Naive thymus-derived CD4-positive, alpha-beta T cell (primary cell): ENCODE data around the gene CSNK1G2. TPM values are rescaled to one million over a fixed set of nuclear protein-coding genes. Genes with fewer than 3 reads are reported as not detected.

ENCODE experiments used
- ATAC-seq: fragments of 150-1000 bp; cut with Tn5 transposase; 2 replicates; pipeline ENCODE4 v1.10.0; 2021; ENCODE audit warnings: mild to moderate bottlenecking, moderate library complexity
- CTCF ChIA-PET: fragments of 350-600 bp; sonication (Branson Sonifier 250); formaldehyde crosslinking; loops from one replicate; lab custom pipeline; 2021; ENCODE audit warnings: antibody characterized with exemption; lab: Charles Lee
- POLR2A ChIA-PET: fragments of 350-600 bp; sonication (Branson Sonifier 250); formaldehyde crosslinking; loops from one replicate; lab custom pipeline; 2021; ENCODE audit warnings: antibody characterized with exemption, inconsistent platforms; lab: Charles Lee
- DNase-seq, 9 donors: peaks; one replicate each; pipeline versions ENCODE4 v3.0.0 to v3.0.0-alpha.2; 2020 to 2022; ENCODE audit warnings: mixed read lengths in 1 of 9
- H3K27ac ChIP-seq: one replicate; pipeline ENCODE4 v1.7.0; 2013; ENCODE audit warnings: mild to moderate bottlenecking, low read depth, low read length, moderate library complexity
- H3K27me3 ChIP-seq, 2 donors: one replicate each; pipeline ENCODE4 v1.7.0; 2013; ENCODE audit warnings: low read length in 2 of 2, mild to moderate bottlenecking in 2 of 2, moderate library complexity in 2 of 2; ENCODE audit not compliant: control insufficient read depth in 2 of 2, insufficient read depth in 2 of 2
- H3K36me3 ChIP-seq, 3 experiments: 1 replicate in 2 of 3; 2 replicates in 1 of 3; pipeline ENCODE4 v1.7.0; 2013; ENCODE audit warnings: low read length in 3 of 3, mild to moderate bottlenecking in 3 of 3, moderate library complexity in 1 of 3; ENCODE audit not compliant: insufficient read depth in 3 of 3, control insufficient read depth in 2 of 3
- H3K4me1 ChIP-seq, 2 donors: one replicate each; pipeline ENCODE4 v1.7.0; 2013; ENCODE audit warnings: low read length in 2 of 2, mild to moderate bottlenecking in 2 of 2, moderate library complexity in 1 of 2; ENCODE audit not compliant: control insufficient read depth in 2 of 2, insufficient read depth in 2 of 2
- H3K4me3 ChIP-seq: 2 replicates; pipeline ENCODE4 v1.7.0; 2013; ENCODE audit warnings: mild to moderate bottlenecking, low read length
- H3K9me3 ChIP-seq, 3 experiments: 1 replicate in 2 of 3; 2 replicates in 1 of 3; pipeline ENCODE4 v1.7.0; 2013; ENCODE audit warnings: low read length in 3 of 3; ENCODE audit not compliant: control insufficient read depth in 2 of 3
- H3K27ac Mint-ChIP-seq, 9 donors: one replicate each; pipeline ENCODE4 v1.8.0; 2020 to 2022; ENCODE audit warnings: mixed read lengths in 9 of 9, mild to moderate bottlenecking in 8 of 9, moderate library complexity in 5 of 9, inconsistent platforms in 2 of 9
- H3K27me3 Mint-ChIP-seq, 5 donors: one replicate each; pipeline ENCODE4 v1.8.0; 2021 to 2022; ENCODE audit warnings: mixed read lengths in 5 of 5, mild to moderate bottlenecking in 1 of 5
- H3K36me3 Mint-ChIP-seq, 5 donors: one replicate each; pipeline ENCODE4 v1.8.0; 2020 to 2022; ENCODE audit warnings: mixed read lengths in 5 of 5, mild to moderate bottlenecking in 3 of 5, inconsistent platforms in 1 of 5
- H3K4me1 Mint-ChIP-seq, 7 donors: one replicate each; pipeline ENCODE4 v1.8.0; 2020 to 2022; ENCODE audit warnings: mixed read lengths in 7 of 7, mild to moderate bottlenecking in 3 of 7, inconsistent platforms in 1 of 7
- H3K4me3 Mint-ChIP-seq, 10 donors: one replicate each; pipeline ENCODE4 v1.8.0; 2020 to 2022; ENCODE audit warnings: mild to moderate bottlenecking in 10 of 10, mixed read lengths in 10 of 10, moderate library complexity in 6 of 10, inconsistent platforms in 2 of 10
- H3K9me3 Mint-ChIP-seq, 11 donors: one replicate each; pipeline ENCODE4 v1.8.0; 2020 to 2022; ENCODE audit warnings: mixed read lengths in 11 of 11, mild to moderate bottlenecking in 4 of 11, inconsistent platforms in 1 of 11, moderate library complexity in 1 of 11
- intact Hi-C, 2 donors: fragments of 100-400 bp; cut with micrococcal nuclease; formaldehyde crosslinking; loops; one replicate each; pipeline ENCODE4 v1.15.1; 2023
- polyA plus RNA-seq, 2 donors: library from polyadenylated mRNA; unstranded; fragments of 300-500 nt; fragmentation: Illumina TruSeq; gene quantifications; one replicate each; pipeline ENCODE4 v1.2.3, GENCODE V29; 2021
- total RNA-seq, 6 experiments: library from RNA in 5 of 6; stranded (reverse) in 5 of 6; gene quantifications; 1 replicate in 5 of 6; 2 replicates in 1 of 6; pipeline ENCODE4 v1.2.3 and lab custom pipeline; 2021 to 2026

Gene CSNK1G2
- total and polyA plus RNA-seq, 7 experiments from 2014 or later: 18.1 to 145 (median 115) TPM

DNA sequence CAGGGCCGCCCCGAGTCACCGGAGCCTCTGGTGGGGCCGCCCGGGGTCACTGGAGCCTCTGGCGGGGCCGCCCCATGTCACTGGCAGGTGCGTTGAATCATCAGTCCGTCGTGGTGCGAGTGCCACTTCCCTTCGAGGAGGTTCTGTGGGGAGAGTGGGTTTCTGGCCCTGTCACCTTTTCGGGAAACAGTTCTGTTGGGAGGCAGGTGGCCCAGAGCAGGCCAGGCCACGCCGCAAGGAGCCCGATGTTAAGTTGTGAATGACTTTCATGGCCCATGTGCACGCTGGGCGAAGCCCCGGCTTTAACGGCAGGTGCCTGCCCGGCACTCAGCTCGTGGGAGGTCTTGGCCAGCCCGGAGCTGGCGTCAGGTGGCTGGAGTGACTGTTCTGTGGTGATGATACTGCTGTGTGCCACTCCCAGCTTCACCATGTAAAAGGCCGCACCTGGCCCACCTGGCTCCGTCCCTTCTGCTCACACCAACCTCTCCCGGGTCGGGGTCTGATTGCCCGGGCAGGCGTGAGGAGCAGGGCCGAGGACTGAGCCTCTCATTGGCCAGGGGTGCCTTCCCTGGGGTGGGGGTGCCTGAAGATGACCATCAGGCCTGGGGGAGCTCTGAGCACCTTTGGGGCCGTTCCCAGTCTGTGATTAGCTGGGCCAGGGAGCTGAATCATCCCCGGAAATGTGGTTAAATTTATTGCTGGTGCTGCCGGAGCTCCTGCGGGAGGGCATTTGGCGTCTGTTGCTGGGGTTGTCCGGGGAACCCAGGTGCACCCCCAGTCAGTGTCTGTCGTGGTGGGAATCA lies 29.2 kb downstream of the CSNK1G2 start:
- Mint-ChIP-seq H3K4me3 (no peak overlapping the region), H3K27ac (peak overlapping the region in 1 of 9 donors; percentile 69), H3K36me3 (peaks cover 0 to 9% (median 0%) of the 10 kb centered on the region in 5 donors), H3K27me3 (no peaks in the 10 kb centered on the region), H3K4me1 (peaks cover 15 to 32% (median 25%) of the 10 kb centered on the region in 7 donors), H3K9me3 (no peaks in the 10 kb centered on the region)
- no peak for ATAC-seq
- Histone ChIP-seq H3K36me3 (peaks cover 0 to 46% (median 9%) of the 10 kb centered on the region in 3 experiments), H3K9me3 (no peaks in the 10 kb centered on the region), H3K4me3 (no peak overlapping the region), H3K27ac (no peak overlapping the region), H3K4me1 (peaks cover 0 to 15% of the 10 kb centered on the region in 2 donors), H3K27me3 (no peaks in the 10 kb centered on the region)
- no peak for DNase-seq
- ChIA-PET POLR2A (interaction anchor here (1.5 kb wide), 1 partner anchor 9 kb away, joined by 3 read pairs; no protein-coding TSS in a partner anchor), CTCF (no interaction called here)
- intact Hi-C loops: no loop called here

GRCh38 chr19:1970806-1971502 lies 30.0 kb downstream of the CSNK1G2 start:
- POLR2A ChIA-PET: no interaction called here
- Histone ChIP-seq H3K4me1 (peaks cover 0 to 15% of the 10 kb centered on the region in 2 donors), H3K36me3 (peaks cover 0 to 54% (median 9%) of the 10 kb centered on the region in 3 experiments), H3K4me3 (no peak overlapping the region), H3K27ac (no peak overlapping the region), H3K27me3 (no peaks in the 10 kb centered on the region), H3K9me3 (no peaks in the 10 kb centered on the region)
- peaks cover 0 to 10% (median 0%) of the 10 kb centered on the region in 5 donors for H3K36me3 Mint-ChIP-seq
- no peaks in the 10 kb centered on the region for H3K27me3 Mint-ChIP-seq
- no peak overlapping the region for H3K4me3 Mint-ChIP-seq
- DNase-seq (no peak), ATAC-seq (no peak)
- no peaks in the 10 kb centered on the region for H3K9me3 Mint-ChIP-seq
- H3K4me1 Mint-ChIP-seq: peaks cover 14 to 26% (median 23%) of the 10 kb centered on the region in 7 donors
- intact Hi-C loops: no loop called here
- CTCF ChIA-PET: no interaction called here
- H3K27ac Mint-ChIP-seq: peak overlapping the region in 1 of 9 donors; percentile 69

- Mint-ChIP-seq H3K36me3 (peaks cover 0 to 10% (median 0%) of the 10 kb centered on the region in 5 donors), H3K27ac (peak overlapping the region in 1 of 9 donors; percentile 74), H3K27me3 (no peaks in the 10 kb centered on the region), H3K4me3 (no peak overlapping the region), H3K4me1 (peaks cover 4 to 15% (median 11%) of the 10 kb centered on the region in 7 donors), H3K9me3 (no peaks in the 10 kb centered on the region)
- DNase-seq: no peak
- Histone ChIP-seq H3K9me3 (no peaks in the 10 kb centered on the region), H3K4me1 (no peaks in the 10 kb centered on the region), H3K27me3 (no peaks in the 10 kb centered on the region), H3K4me3 (no peak overlapping the region), H3K36me3 (peaks cover 0 to 76% (median 9%) of the 10 kb centered on the region in 3 experiments), H3K27ac (no peak overlapping the region)
- ATAC-seq: no peak
- ChIA-PET POLR2A (interaction anchor here (0.6 kb wide), 1 partner anchor 203 kb away, joined by 3 read pairs; no protein-coding TSS in a partner anchor), CTCF (no interaction called here)
- intact Hi-C loops: no loop called here
Measured at GRCh38 chr19:1974381-1975161, 33.6 kb downstream of the CSNK1G2 start.

- H3K4me3 Mint-ChIP-seq: peak overlapping the region in 1 of 10 donors; percentile 12
- no peaks in the 10 kb centered on the region for H3K27me3 Mint-ChIP-seq
- CTCF ChIA-PET: no interaction called here
- intact Hi-C loops: no loop called here
- peaks cover 4 to 15% (median 11%) of the 10 kb centered on the region in 7 donors for H3K4me1 Mint-ChIP-seq
- peaks cover 0 to 9% (median 0%) of the 10 kb centered on the region in 5 donors for H3K36me3 Mint-ChIP-seq
- Histone ChIP-seq H3K9me3 (no peaks in the 10 kb centered on the region), H3K27ac (no peak overlapping the region), H3K4me1 (no peaks in the 10 kb centered on the region), H3K36me3 (peaks cover 0 to 76% (median 6%) of the 10 kb centered on the region in 3 experiments), H3K4me3 (no peak overlapping the region), H3K27me3 (no peaks in the 10 kb centered on the region)
- POLR2A ChIA-PET: interaction anchor here (0.6 kb wide), 1 partner anchor 202 kb away, joined by 3 read pairs; no protein-coding TSS in a partner anchor
- H3K9me3 Mint-ChIP-seq: no peaks in the 10 kb centered on the region
- ATAC-seq: no peak
- no peak for DNase-seq
- H3K27ac Mint-ChIP-seq: no peak overlapping the region
Measured at GRCh38 chr19:1975162-1975480, 34.1 kb downstream of the CSNK1G2 start.

DNA sequence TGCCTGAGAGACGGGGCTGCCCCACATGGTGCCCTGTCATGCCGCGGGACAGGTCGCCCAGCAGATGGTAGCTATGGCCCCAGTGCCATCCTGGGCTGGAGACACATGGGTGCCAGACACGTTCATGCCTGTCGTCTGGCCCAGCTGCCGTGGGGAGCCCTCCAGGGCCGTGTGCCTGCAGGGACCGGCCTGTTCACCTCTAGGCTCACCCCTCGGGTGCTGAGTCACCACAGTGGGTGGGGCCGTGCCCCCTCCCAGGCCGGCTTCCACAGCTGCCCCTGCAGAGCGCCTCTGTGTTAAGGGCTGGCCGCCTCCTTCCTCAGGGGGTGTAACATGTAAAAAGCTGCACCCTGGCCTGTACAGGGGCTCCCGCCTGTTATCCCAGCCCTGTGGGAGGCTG lies 36.1 kb downstream of the CSNK1G2 start:
- Mint-ChIP-seq H3K4me3 (no peak overlapping the region), H3K27me3 (no peaks in the 10 kb centered on the region), H3K4me1 (peaks cover 3 to 13% (median 9%) of the 10 kb centered on the region in 7 donors), H3K36me3 (peaks cover 0 to 17% (median 3%) of the 10 kb centered on the region in 5 donors), H3K27ac (no peak overlapping the region), H3K9me3 (no peaks in the 10 kb centered on the region)
- Histone ChIP-seq H3K27me3 (no peaks in the 10 kb centered on the region), H3K4me1 (no peaks in the 10 kb centered on the region), H3K36me3 (peaks cover 0 to 82% (median 3%) of the 10 kb centered on the region in 3 experiments), H3K27ac (no peak overlapping the region), H3K4me3 (no peak overlapping the region), H3K9me3 (no peaks in the 10 kb centered on the region)
- intact Hi-C loops: no loop called here
- ChIA-PET CTCF (no interaction called here), POLR2A (no interaction called here)
- ATAC-seq: no peak
- DNase-seq: no peak

DNA sequence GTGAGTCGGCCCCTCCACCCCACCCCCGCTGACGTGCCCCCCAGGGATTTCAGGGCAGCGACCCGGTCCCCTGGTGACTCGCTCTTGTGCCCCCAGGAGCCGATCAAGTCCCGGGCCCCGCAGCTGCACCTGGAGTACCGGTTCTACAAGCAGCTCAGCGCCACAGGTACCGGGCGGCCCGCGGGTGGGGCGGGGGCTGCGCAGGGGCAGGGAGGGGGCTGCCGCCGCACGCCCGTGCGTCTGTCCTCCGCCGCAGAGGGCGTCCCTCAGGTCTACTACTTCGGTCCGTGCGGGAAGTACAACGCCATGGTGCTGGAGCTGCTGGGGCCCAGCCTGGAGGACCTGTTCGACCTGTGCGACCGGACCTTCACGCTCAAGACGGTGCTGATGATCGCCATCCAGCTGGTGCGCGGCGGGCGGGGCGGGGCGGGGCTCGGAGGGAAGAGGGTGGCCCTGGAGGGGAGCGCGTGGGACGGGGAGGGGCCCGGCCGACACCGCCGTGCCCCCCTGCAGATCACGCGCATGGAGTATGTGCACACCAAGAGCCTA lies 37.4 kb downstream of the CSNK1G2 start:
- Histone ChIP-seq H3K4me1 (no peaks in the 10 kb centered on the region), H3K27me3 (no peaks in the 10 kb centered on the region), H3K27ac (no peak overlapping the region), H3K9me3 (no peaks in the 10 kb centered on the region), H3K4me3 (no peak overlapping the region), H3K36me3 (peaks cover 0 to 89% (median 3%) of the 10 kb centered on the region in 3 experiments)
- Mint-ChIP-seq H3K27ac (no peak overlapping the region), H3K4me3 (no peak overlapping the region), H3K27me3 (no peaks in the 10 kb centered on the region), H3K4me1 (peaks cover 0 to 7% (median 3%) of the 10 kb centered on the region in 7 donors), H3K9me3 (no peaks in the 10 kb centered on the region), H3K36me3 (peaks cover 0 to 16% (median 6%) of the 10 kb centered on the region in 5 donors)
- POLR2A ChIA-PET: interaction anchor here (0.9 kb wide), 1 partner anchor 9 kb away, joined by 3 read pairs; no protein-coding TSS in a partner anchor
- CTCF ChIA-PET: no interaction called here
- DNase-seq: no peak
- no peak for ATAC-seq
- intact Hi-C loops: no loop called here
